Neural cell (in vitro differentiated cells): ENCODE data around the gene IQSEC2.

Experiments used
- CTCF ChIP-seq: fragments of 450-650 bp; IDR thresholded peaks from 2 replicates; pipeline ENCODE4 v1.5.1; 2014; ENCODE audit warnings: antibody characterized with exemption, mild to moderate bottlenecking, moderate library complexity; ENCODE audit not compliant: poor library complexity, severe bottlenecking
- EP300 ChIP-seq: fragments of 450-650 bp; conservative IDR thresholded peaks from 2 replicates; pipeline ENCODE4 v1.6.1; 2014; ENCODE audit warnings: antibody characterized with exemption, mild to moderate bottlenecking, moderate library complexity; ENCODE audit not compliant: poor library complexity, severe bottlenecking
- EZH2 ChIP-seq: fragments of 200-600, 300-800 bp; shearing (Covaris generic), sonication (generic); IDR thresholded peaks from 2 replicates; pipeline ENCODE4 v1.6.1; 2014; ENCODE audit warnings: antibody characterized with exemption, low read length, borderline replicate concordance, mild to moderate bottlenecking; ENCODE audit not compliant: insufficient read depth, poor library complexity, severe bottlenecking

GRCh38 chrX:53236025-53236679 is 45.2 kb downstream of the IQSEC2 start:
- TF ChIP-seq CTCF (no peak), EP300 (no peak), EZH2 (no peak)
